DOHH2 (cell line): ENCODE results near the gene NF1.
"Not testable (repeated sequence)": the region's sequence is repeated elsewhere in the genome, so short reads cannot be mapped to it uniquely, and the experiment has no call there.

ENCODE experiments used
- H3F3A ChIP-seq: fragments of 200-600 bp; sonication (generic), shearing (Covaris generic); 2 replicates; pipeline ENCODE4 v1.6.0; 2016; ENCODE audit warnings: antibody characterized with exemption, mild to moderate bottlenecking; ENCODE audit not compliant: control insufficient read depth, insufficient read depth
- H3K27ac ChIP-seq: fragments of 200-600 bp; sonication (generic); 2 replicates; pipeline ENCODE4 v1.5.1; 2014; ENCODE audit warnings: low read depth, mild to moderate bottlenecking, low read length, moderate library complexity
- H3K27me3 ChIP-seq: fragments of 200-600 bp; sonication (generic); 2 replicates; pipeline ENCODE4 v1.6.1; 2014; ENCODE audit warnings: mild to moderate bottlenecking, low read length, mixed read lengths; ENCODE audit not compliant: control insufficient read depth
- H3K36me3 ChIP-seq: fragments of 200-600 bp; sonication (generic); 2 replicates; pipeline ENCODE4 v1.6.1; 2014; ENCODE audit warnings: mild to moderate bottlenecking, low read length, moderate library complexity, mixed read lengths; ENCODE audit not compliant: control insufficient read depth
- H3K4me1 ChIP-seq: fragments of 200-600 bp; sonication (generic); 2 replicates; pipeline ENCODE4 v1.6.1; 2014; ENCODE audit warnings: mild to moderate bottlenecking, low read length, mixed read lengths; ENCODE audit not compliant: control insufficient read depth
- H3K4me2 ChIP-seq: fragments of 200-600 bp; sonication (generic); 2 replicates; pipeline ENCODE4 v1.6.0; 2014; ENCODE audit warnings: mild to moderate bottlenecking, low read length, moderate library complexity
- H3K4me3 ChIP-seq: fragments of 200-600 bp; sonication (generic); 2 replicates; pipeline ENCODE4 v1.5.1; 2014; ENCODE audit warnings: mild to moderate bottlenecking, low read length, mixed read lengths
- H3K79me2 ChIP-seq: fragments of 200-600 bp; sonication (generic); 2 replicates; pipeline ENCODE4 v1.6.1; 2014; ENCODE audit warnings: mild to moderate bottlenecking, low read length, mixed read lengths; ENCODE audit not compliant: control insufficient read depth
- H3K9me2 ChIP-seq: fragments of 200-600 bp; sonication (generic); replicated peaks from 2 replicates; pipeline ENCODE4 v1.6.1; 2014; ENCODE audit warnings: mild to moderate bottlenecking, low read length, mixed read lengths; ENCODE audit not compliant: control insufficient read depth
- H3K9me3 ChIP-seq: fragments of 200-600 bp; sonication (generic); 2 replicates; pipeline ENCODE4 v1.6.1; 2014; ENCODE audit warnings: antibody characterized with exemption, low read length, mixed read lengths; ENCODE audit not compliant: control insufficient read depth, insufficient read depth
- H4K20me1 ChIP-seq: fragments of 200-600 bp; sonication (generic); 2 replicates; pipeline ENCODE4 v1.6.0; 2014; ENCODE audit warnings: low read depth, mild to moderate bottlenecking, antibody characterized with exemption, low read length, moderate library complexity; ENCODE audit not compliant: control insufficient read depth, insufficient read depth
- CTCF ChIP-seq: fragments of 200-600 bp; sonication (generic); IDR thresholded peaks from one replicate; pipeline ENCODE4 v1.5.1; 2014; ENCODE audit warnings: antibody characterized with exemption, mild to moderate bottlenecking, low read depth, low read length; ENCODE audit not compliant: poor library complexity, severe bottlenecking
- EZH2phosphoT487 ChIP-seq: fragments of 200-600 bp; sonication (generic); IDR thresholded peaks from 2 replicates; pipeline ENCODE4 v1.6.1; 2017; ENCODE audit warnings: borderline replicate concordance, mild to moderate bottlenecking, antibody characterized with exemption, low read length, moderate library complexity, mixed read lengths

The NF1 gene

GRCh38 chr17:31094600-31095235 is at the start of gene NF1:
Gene NF1 (plus strand): TSS chr17:31094977. CDS start chr17:31095310, 333 bp downstream.
- Histone ChIP-seq H3K36me3 (peaks cover 11% of the 10 kb centered on the region), H3K9me2 (no peaks in the 10 kb centered on the region), H3F3A (no peaks in the 10 kb centered on the region; the same call in 1 of the 2 replicates), H3K4me2 (peak within 1 kb of the TSS; percentile 98), H3K79me2 (peaks cover 49% of the 10 kb centered on the region), H3K27me3 (no peaks in the 10 kb centered on the region), H3K9me3 (no peaks in the 10 kb centered on the region), H3K27ac (peak within 1 kb of the TSS; percentile 60), H3K4me1 (peaks cover 27% of the 10 kb centered on the region), H3K4me3 (peak within 1 kb of the TSS; percentile 96), H4K20me1 (peaks cover 6% of the 10 kb centered on the region; the same call in 1 of the 2 replicates)
- TF ChIP-seq CTCF (no peak), EZH2phosphoT487 (no peak)

- H3K4me3 ChIP-seq, H3K79me2 ChIP-seq, H3K4me2 ChIP-seq, H3K4me1 ChIP-seq, H4K20me1 ChIP-seq, H3K9me3 ChIP-seq, H3K9me2 ChIP-seq, H3F3A ChIP-seq, H3K36me3 ChIP-seq, H3K27ac ChIP-seq, H3K27me3 ChIP-seq: not testable (repeated sequence)
These were observed 47.8 kb upstream of the NF1 start for GRCh38 chr17:31046856-31047425.

GRCh38 chr17:31048142-31048541 is 46.6 kb upstream of the NF1 start:
- Histone ChIP-seq H3K36me3 (no peaks in the 10 kb centered on the region), H3K9me2 (no peaks in the 10 kb centered on the region), H3K27me3 (no peaks in the 10 kb centered on the region), H3K4me1 (no peaks in the 10 kb centered on the region), H3K9me3 (no peaks in the 10 kb centered on the region), H3F3A (no peaks in the 10 kb centered on the region), H3K27ac (no peak overlapping the region), H3K4me3 (no peak overlapping the region), H4K20me1 (no peaks in the 10 kb centered on the region), H3K79me2 (no peaks in the 10 kb centered on the region), H3K4me2 (no peak overlapping the region)
- TF ChIP-seq EZH2phosphoT487 (no peak), CTCF (no peak)

GRCh38 chr17:31048780-31049179 is 46.0 kb upstream of the NF1 start:
- H3K36me3 ChIP-seq, result no peaks in the 10 kb centered on the region

More at GRCh38 chr17:31048780-31049179, 46.0 kb upstream of the NF1 start:
- H3K4me3 ChIP-seq, result no peak overlapping the region
- no peaks in the 10 kb centered on the region for H3K27me3 ChIP-seq
- no peaks in the 10 kb centered on the region for H3K9me3 ChIP-seq
- H3K27ac ChIP-seq, result no peak overlapping the region
- H3F3A ChIP-seq, result no peaks in the 10 kb centered on the region
- TF ChIP-seq EZH2phosphoT487 (no peak), CTCF (no peak)
- H4K20me1 ChIP-seq, result no peaks in the 10 kb centered on the region
- no peaks in the 10 kb centered on the region for H3K79me2 ChIP-seq
- H3K4me2 ChIP-seq, result no peak overlapping the region
- no peaks in the 10 kb centered on the region for H3K4me1 ChIP-seq
- no peaks in the 10 kb centered on the region for H3K9me2 ChIP-seq
